ENCODE measurements around the gene COL6A3. TPM values are rescaled to one million over a fixed set of nuclear protein-coding genes. Genes with fewer than 3 reads are reported as not detected.

Gene COL6A3
- total RNA-seq, 1 donor from 2014 or later, result 13.0 TPM

GRCh38 chr2:237295889-237296480, 118.0 kb downstream of the COL6A3 start:
- H3K4me3 ChIP-seq (ENCODE audit: low read depth, low read length), result no peak overlapping the region
- DNase-seq (ENCODE audit: low read depth), result no peak
- TF ChIP-seq CTCF (conservative IDR thresholded peaks at IDR 0.05; ENCODE audit: low read depth, low read length), result no peak

GRCh38 chr2:237294460-237294859, 119.5 kb downstream of the COL6A3 start:
- no peak for TF ChIP-seq CTCF (conservative IDR thresholded peaks at IDR 0.05; ENCODE audit: low read depth, low read length)
- H3K4me3 ChIP-seq (ENCODE audit: low read depth, low read length), result no peak overlapping the region
- DNase-seq (ENCODE audit: low read depth), result no peak

GRCh38 chr2:237293978-237294377, 120.0 kb downstream of the COL6A3 start:
- H3K4me3 ChIP-seq (ENCODE audit: low read depth, low read length), result no peak overlapping the region
- no peak for TF ChIP-seq CTCF (conservative IDR thresholded peaks at IDR 0.05; ENCODE audit: low read depth, low read length)
- DNase-seq (ENCODE audit: low read depth), result no peak

GRCh38 chr2:237291138-237291792, 122.7 kb downstream of the COL6A3 start:
- no peak for DNase-seq (ENCODE audit: low read depth)
- no peak overlapping the region for H3K4me3 ChIP-seq (ENCODE audit: low read depth, low read length)
- no peak for TF ChIP-seq CTCF (conservative IDR thresholded peaks at IDR 0.05; ENCODE audit: low read depth, low read length)

- H3K4me3 ChIP-seq (ENCODE audit: low read depth, low read length), result no peak overlapping the region
- TF ChIP-seq CTCF (conservative IDR thresholded peaks at IDR 0.05; ENCODE audit: low read depth, low read length), result no peak
- DNase-seq (ENCODE audit: low read depth), result no peak
Observed at GRCh38 chr2:237290261-237290660, 123.7 kb downstream of the COL6A3 start.

- no peak overlapping the region for H3K4me3 ChIP-seq (ENCODE audit: low read depth, low read length)
- TF ChIP-seq CTCF (conservative IDR thresholded peaks at IDR 0.05; ENCODE audit: low read depth, low read length), result no peak
- DNase-seq (ENCODE audit: low read depth), result no peak
Observed at GRCh38 chr2:237289139-237289538, 124.8 kb downstream of the COL6A3 start.

- TF ChIP-seq CTCF (conservative IDR thresholded peaks at IDR 0.05; ENCODE audit: low read depth, low read length), result no peak
- no peak overlapping the region for H3K4me3 ChIP-seq (ENCODE audit: low read depth, low read length)
Observed at GRCh38 chr2:237287872-237288271, 126.1 kb downstream of the COL6A3 start.

More at GRCh38 chr2:237287872-237288271, 126.1 kb downstream of the COL6A3 start:
- DNase-seq (ENCODE audit: low read depth), result no peak
